GM12875 (cell line): ENCODE results near the gene TREX2.

ENCODE experiments used
- H3K4me3 ChIP-seq: one replicate; pipeline ENCODE4 v1.5.1; 2011; ENCODE audit warnings: low read depth, low read length, control low read depth
- TF ChIP-seq, protein P1 (sequence below): IDR thresholded peaks from 2 replicates; pipeline ENCODE4 v1.5.1; 2011; ENCODE audit warnings: low read depth, mild to moderate bottlenecking, control low read depth, inconsistent platforms, low read length, moderate library complexity, borderline replicate concordance; ENCODE audit not compliant: insufficient read depth

TREX2 gene

DNA sequence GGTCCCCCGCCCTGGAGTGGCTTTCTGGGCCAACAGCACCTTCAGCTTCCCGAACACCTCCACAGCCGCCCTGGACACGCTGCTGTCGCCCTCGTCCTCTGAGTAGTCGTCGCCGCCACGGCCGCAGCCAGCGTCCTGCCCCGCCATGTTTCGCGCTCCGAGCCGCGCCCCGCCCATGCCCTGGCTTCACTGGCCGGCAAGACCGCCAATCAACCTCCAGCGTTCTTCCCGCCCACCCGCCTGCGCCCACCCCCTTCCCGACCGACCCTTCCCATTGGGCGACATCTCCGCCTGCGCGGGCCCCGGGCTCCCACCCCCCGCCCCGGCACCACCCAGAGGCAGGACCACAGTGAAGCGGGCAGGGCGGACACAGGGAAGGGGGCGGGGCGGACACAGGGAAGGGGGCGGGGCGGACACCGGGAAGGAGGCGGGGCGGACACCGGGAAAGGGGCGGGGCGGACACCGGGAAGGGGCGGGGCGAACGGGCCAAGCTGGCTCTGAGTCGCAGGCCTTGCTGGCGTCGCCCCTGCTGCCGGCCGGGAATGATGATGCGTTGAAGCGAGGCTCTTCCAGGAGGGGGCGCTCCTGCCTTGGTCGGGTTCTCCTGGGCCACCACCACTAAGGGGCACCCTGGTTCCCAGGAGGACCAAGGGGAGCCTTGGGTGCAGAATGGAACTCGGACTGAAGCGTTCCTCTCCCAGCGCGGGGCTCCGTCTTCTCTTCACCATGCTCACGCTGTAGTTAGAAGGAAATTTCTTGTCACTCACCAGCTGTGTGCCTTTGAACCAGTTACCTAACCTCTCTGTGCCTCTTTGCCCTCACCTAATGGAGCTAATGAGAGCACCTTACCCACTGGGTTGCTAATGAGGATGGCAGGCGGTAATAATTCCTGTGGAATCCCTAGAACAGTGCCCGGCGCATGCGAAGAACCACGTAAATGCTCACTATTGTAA is 24.8 kb upstream of the TREX2 start, which contains the start of gene HAUS7:
TSS of gene HAUS7 (minus strand) at position 166 of the 953 bp plus-strand sequence. CDS start at position 147, 19 bp downstream.
- peak within 1 kb of the TSS; percentile 79 for H3K4me3 ChIP-seq
- TF ChIP-seq, protein P1, sequence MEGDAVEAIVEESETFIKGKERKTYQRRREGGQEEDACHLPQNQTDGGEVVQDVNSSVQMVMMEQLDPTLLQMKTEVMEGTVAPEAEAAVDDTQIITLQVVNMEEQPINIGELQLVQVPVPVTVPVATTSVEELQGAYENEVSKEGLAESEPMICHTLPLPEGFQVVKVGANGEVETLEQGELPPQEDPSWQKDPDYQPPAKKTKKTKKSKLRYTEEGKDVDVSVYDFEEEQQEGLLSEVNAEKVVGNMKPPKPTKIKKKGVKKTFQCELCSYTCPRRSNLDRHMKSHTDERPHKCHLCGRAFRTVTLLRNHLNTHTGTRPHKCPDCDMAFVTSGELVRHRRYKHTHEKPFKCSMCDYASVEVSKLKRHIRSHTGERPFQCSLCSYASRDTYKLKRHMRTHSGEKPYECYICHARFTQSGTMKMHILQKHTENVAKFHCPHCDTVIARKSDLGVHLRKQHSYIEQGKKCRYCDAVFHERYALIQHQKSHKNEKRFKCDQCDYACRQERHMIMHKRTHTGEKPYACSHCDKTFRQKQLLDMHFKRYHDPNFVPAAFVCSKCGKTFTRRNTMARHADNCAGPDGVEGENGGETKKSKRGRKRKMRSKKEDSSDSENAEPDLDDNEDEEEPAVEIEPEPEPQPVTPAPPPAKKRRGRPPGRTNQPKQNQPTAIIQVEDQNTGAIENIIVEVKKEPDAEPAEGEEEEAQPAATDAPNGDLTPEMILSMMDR = peak; percentile 69

DNA sequence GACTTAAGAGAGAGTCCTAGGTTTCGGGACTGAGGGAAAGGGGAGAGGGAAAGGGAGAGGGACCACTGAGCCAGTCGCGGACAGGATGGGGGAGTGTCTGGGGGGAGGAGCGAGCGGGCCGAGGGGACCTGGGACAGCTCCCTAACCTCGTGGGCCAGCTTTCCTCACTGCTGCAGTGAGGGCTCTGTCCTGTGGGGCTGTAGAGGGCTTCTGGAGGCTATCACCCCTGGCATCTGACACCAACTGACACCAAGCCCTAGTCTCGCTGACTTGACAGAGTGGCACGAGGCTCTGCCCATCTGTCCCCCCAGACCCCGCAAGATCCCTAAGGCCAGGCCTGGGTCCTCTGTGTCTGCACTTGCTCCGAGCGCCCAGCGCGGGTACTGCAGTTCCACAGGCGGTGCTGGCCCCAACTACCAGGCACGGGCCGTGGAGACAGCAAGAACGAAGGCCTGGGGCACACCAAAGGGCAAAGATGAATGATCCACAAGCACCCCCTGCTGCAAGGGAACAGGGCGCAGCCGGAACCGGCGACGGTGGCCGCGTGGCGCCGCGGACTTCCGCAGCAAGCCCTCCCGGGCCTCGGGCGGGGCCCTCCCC is 24.1 kb upstream of the TREX2 start:
- TF ChIP-seq, protein P1 = no peak
- peak overlapping the region; percentile 79 for H3K4me3 ChIP-seq

DNA sequence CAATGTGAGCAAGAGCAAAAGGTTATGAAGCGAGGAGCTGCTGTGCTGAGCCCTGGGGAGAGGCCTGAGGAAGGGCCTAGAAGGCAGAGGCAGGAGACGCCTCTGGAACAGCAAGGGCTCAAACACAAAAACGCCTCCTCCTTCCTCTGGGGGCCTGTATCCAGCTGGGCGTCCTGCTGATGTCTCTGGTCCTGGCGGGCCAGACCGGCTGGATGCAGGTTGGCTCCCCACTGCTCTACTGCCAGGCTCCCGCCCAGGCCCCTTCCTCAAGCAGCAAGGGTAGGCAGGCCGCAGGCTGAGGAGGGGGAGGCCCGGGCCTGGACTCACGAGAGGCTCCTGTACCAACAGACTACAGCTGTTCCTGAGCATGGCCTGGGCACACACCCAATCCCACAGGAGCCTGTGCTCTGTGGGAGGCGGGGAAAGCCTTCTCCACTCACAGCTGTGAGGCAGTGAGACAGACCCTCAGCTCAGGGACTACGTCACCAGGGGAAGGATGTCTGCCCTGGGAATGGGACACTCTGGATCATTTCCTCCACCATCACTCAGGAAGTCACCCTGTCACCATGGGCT is 22.2 kb upstream of the TREX2 start:
- H3K4me3 ChIP-seq = no peak overlapping the region
- TF ChIP-seq, protein P1 = no peak

DNA sequence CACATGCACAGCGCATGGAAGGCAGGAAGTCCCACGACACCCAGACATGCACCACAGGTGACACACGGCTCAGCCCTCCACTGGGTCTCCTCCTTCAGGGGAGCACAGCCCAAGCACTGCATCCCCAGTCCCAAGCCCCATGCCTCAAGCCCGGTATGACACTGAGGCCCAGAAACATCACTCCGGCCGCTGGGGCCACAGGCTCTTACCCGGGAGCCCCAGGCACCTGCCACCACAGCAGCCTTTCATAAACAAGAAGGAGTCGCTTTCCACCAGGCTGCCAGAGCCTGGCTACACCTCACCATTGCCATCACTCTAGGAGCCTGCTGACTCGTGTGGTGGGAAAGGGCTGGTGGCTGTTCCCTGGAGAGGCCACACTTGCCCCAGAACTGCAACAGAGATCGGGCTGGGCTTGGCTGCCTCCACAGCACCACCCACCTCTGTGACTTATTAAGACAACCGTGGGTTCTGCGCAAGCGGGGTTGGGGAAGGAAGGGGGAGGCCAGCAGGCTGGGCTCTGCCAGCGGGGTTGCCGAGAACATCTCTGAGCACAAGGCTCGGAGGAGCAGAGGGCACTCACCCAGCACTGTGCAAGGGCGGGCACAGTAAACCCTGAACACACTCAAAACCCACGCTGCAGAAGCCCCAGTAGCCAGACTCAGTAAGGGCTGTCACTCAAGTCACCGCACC is 20.0 kb upstream of the TREX2 start:
- H3K4me3 ChIP-seq = no peak overlapping the region
- TF ChIP-seq, protein P1 = no peak

DNA sequence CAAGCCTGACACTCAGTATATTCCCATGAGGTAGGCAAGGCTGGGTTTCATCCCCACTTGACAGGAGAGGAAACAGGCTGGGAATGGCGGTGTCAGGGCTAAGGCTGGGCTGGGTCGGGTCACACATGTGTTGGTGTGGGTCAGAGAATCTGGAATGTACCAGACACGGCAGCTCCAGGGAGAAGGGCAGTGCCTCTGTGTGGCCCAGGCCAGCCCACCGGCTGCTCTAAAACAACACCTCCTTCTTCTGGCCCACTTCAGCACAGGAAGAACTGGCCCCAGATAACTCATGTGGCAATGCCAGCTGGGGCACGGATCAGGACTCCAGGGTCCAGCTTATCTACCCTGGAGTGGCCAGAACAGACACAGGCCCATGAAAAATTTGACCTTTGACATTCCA is 18.3 kb upstream of the TREX2 start:
- H3K4me3 ChIP-seq = no peak overlapping the region
- TF ChIP-seq, protein P1 = no peak

DNA sequence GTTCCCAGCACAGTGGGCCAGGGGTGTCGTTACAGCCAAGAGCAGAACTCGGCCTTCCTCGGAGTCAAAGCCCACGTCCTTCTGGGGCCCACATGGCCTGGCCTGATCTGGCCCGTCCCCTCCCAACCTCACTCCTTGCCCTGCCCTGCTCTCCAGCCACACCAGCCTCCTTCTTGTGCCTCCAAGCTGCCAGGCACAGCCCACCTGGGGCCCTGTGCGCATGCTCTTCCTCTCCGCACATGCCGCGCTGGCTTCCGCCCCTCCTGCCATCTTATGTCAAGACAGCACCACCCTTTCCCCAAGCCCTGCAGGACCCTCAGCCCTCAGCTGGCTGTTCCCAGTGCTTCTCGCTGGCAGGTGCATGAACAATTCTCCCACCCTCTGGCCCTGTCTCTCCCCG is 17.7 kb upstream of the TREX2 start:
- H3K4me3 ChIP-seq = no peak overlapping the region
- TF ChIP-seq, protein P1 = no peak
